Gastrocnemius medialis (tissue), 4 donors: Measurements from ENCODE around the gene PTPN6.

Source experiments
- POLR2A ChIP-seq, 2 donors: fragments of 450-650 bp; IDR thresholded peaks; one replicate each; pipeline ENCODE4 v1.6.1; 2017; ENCODE audit warnings: antibody characterized with exemption in 2 of 2, mild to moderate bottlenecking in 2 of 2, moderate library complexity in 2 of 2
- TF ChIP-seq, protein P1 (sequence below), 5 experiments: fragments of 450-650 bp in 3 of 5; fragments of 200-600 bp in 2 of 5; sonication (generic) in 2 of 5; IDR thresholded peaks in 4 of 5; conservative IDR thresholded peaks in 1 of 5; 1 replicate in 4 of 5; 2 replicates in 1 of 5; pipeline ENCODE4 v1.5.1; 2016 to 2019; ENCODE audit warnings: antibody characterized with exemption in 5 of 5, mild to moderate bottlenecking in 3 of 5, moderate library complexity in 3 of 5

DNA sequence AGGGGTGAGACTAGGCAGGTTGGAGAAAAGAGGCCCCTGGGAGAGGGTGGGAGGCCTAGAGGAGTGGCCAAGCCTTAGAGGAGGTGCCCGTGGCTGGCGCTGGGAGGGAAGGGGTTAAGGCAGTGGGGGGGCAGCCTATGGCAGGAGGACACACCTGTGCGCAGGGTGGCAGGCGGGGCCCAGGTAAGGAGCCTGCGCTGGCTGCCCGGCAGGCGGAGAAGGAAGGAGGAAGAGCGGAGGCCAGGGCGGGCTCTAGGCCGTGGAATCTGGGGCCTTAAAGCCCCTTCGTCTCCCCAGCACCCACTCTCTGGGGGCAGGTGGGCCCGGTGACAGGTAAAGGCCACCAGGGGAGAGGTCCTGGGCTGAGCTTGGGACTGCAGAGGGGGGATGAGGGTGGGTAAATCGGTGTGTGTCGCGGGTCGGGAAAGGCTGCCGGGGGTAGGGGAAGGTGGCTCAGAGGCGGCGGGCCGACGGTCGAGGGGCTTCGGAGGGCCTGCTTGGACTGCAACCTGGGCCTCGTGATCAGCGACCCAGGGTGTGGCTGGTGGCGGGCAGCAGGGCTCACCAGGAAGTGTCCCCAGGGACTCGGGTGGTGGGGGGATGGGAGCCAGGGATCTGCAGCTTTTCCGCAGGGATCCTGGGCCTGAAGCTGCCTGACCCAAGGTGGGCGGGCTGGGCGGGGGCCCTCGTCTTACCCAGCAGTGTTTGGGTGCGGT, 12.0 kb downstream of the PTPN6 start:
- TF ChIP-seq, protein P1, sequence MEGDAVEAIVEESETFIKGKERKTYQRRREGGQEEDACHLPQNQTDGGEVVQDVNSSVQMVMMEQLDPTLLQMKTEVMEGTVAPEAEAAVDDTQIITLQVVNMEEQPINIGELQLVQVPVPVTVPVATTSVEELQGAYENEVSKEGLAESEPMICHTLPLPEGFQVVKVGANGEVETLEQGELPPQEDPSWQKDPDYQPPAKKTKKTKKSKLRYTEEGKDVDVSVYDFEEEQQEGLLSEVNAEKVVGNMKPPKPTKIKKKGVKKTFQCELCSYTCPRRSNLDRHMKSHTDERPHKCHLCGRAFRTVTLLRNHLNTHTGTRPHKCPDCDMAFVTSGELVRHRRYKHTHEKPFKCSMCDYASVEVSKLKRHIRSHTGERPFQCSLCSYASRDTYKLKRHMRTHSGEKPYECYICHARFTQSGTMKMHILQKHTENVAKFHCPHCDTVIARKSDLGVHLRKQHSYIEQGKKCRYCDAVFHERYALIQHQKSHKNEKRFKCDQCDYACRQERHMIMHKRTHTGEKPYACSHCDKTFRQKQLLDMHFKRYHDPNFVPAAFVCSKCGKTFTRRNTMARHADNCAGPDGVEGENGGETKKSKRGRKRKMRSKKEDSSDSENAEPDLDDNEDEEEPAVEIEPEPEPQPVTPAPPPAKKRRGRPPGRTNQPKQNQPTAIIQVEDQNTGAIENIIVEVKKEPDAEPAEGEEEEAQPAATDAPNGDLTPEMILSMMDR (IDR thresholded peaks at IDR 0.05 in 4 of 5, conservative IDR thresholded peaks at IDR 0.05 in 1 of 5): no peak
- TF ChIP-seq POLR2A (IDR thresholded peaks at IDR 0.05): no peak
